Stimulated activated CD4-positive, alpha-beta T cell treated with anti-CD3 and anti-CD28 coated beads, Interleukin-1b, Interleukin-23, amount 100 ng/mL, for 1 hour (primary cell): Measurements from ENCODE around the gene SLC2A5.

Experiments
- DNase-seq, 2 donors: peaks; one replicate each; pipeline ENCODE4 v3.0.0-alpha.2; 2020; ENCODE audit warnings: low read depth in 2 of 2

Gene SLC2A5

DNA sequence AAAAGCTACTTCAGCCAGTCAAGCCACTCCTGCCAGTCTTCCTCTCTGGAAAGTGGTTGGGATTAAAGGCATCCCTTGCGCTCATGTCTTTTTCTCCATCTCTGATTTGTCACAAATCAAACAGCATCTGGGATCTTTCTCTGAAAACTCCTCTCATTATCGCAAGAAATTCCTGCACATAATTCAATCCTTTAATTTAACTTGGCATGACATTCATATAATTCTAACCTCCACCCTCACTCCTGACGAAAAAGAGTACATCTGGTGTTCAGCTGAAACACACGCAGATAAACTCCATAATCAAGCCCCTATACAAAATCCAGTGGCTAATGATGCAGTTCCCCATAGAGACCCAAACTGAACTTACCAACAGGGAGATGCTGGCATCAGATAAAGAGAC is 19.4 kb upstream of the SLC2A5 start:
- no peak for DNase-seq

DNA sequence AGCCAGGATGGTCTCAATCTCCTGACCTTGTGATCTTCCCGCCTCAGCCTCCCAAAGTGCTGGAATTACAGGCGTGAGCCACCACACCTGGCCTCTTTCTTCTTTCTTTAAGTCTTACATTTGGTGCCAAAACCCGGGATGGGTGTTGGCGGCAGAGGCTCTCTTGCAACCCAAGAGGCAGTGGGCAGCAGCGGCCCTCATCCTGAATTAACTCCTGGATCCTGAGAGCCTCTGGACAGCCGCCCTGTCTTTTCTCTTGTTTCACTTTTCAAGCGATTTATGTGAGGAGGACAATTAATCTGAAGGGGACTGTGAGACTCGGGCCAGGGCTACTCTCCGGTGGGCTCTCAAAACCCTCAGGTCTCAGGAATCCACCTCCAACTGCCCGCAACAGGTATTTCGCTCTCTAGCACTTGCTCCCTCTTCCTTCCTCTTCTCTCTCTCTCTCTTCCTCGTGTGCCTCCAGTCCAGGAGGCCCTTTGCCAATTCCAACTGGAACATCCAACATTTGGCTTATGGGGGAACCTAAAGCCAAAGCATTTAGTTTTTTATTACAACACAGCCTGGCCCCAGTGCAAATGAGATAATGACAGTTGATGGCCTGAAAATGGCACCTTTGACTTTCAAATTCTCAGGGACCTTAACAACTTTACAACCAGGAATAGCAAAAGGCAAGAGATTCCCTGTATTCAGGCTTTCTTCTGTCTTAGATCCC is 18.1 kb upstream of the SLC2A5 start:
- no peak for DNase-seq

DNA sequence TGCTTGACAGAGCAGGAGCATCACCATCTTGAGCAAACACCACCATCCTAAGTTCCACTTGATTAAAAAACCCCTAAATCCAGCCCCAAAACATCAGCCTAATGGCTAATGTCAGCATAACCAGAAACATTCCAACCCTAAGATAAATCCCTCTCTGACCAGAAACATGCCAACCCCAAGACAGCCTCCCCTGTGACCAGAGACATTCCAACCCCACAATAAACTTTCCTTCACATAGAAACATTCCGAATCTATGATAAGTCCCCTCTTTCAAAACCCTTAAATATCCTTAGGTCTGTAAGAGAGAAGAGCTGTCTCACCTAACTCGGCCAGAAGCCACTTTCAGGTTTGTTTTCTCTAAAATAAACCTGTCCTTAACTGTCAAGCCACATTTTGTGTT is 17.4 kb upstream of the SLC2A5 start:
- DNase-seq = no peak

DNA sequence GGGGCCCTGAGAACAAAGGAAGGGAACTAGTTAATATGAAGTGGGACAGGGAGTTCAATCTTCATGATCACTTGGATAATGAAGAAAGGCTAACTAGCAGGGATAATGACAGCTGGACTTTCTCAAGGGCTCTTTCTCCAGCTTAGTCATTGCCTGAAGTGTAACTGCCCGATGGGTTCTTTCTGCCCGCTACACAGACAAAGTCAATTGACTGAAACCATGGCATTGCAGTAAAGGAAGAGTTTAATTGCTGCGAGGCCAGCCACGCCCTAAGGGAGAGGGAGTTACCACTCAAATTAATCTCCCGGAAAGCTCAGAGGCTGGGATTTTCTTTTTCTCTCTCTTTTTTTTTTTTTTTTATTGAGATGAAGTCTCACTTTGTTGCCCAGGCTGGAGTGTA is 16.6 kb upstream of the SLC2A5 start:
- DNase-seq = no peak

DNA sequence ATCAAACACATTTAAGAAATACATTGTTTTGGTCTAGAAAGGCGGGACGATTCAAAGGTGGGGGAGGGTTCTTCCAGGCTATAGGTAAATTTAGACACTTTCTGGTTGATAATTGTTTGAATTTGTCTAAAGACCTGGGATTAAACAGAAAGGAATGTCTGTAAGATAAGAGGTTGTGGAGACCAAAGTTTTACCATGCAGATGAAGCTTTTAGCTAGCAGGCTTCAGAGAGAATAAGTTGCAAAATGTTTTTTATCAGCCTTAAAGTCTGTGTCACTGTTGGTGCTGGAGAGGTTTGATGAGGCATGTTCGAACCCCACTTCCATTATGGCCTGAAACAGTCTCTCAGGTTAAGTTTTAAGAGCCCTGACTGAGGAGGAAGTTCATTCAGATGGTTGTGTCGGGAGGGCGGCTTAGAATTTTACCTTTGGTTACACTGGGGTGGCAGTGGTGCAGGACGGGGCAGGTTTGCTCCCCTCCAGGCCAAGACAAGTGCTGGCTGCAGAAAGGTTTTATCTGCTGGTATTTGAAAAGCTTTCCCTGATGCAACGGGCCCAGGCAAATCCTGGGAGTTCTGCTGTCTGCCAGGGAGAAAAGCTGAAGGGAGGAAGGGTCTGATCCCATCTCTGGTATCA is 16.0 kb upstream of the SLC2A5 start:
- DNase-seq = no peak

DNA sequence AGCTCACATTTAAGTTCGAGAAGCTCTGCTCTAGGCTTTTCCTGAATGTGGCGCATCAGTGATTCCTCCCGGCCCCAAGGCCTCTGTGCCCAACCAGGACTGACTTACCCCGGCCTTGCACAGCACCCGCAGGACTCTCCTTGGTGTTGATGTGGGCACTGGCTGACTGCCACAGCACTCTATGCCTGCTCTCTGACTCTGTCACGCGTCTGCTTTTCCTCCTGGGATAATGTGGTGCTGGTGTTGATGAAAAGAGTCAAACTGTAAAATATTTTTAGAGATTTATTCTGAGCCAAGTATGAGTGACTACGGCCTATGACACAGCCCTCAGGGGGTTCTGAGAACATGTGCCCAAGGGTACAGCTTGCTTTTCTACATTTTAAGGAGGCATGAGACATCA is 15.5 kb upstream of the SLC2A5 start:
- no peak for DNase-seq

DNA sequence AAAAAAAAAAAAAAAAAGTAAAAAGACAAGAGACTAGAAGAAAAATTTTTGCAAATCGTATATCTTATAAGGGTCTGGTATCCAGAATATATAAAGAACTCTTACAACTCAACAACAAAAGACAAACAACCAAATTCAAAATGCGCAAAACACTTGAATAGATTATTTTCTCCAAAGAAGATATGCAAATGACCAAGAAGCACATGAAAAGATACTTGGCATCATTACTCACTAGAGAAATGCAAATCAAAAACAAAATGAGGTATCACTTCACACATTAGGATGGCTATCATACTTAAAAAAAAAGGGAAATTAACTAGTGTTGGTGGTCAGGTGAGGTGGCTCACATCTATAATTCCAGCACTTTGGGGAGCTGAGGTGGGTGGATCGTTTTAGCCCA is 12.0 kb upstream of the SLC2A5 start:
- DNase-seq = no peak

DNA sequence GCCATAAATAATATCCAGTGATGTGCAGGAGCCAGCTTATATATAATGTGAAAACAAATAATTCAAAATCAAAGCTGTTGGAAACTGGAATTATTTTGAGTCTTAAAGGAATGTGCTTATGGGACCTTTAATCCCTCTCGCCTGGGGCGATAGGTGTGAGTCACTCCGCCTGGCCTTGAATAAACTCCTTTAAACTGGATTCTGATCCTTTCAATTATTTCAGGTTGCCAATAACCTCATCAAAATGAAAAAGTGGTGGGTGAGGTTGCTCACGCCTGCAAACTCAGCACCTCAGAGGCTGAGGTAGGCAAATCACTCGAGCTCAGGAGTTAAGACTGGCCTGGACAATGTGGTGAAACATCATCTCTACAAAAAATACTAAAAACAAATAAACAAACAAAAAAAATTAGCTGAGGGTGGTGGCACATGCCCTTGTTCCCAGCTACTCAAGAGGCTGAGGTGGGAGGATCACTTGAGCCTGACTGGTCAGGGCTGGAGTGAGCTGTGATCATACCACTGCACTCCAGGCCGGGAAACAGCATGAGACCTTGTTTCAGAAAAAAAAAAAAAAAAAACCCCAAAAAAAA is 11.4 kb upstream of the SLC2A5 start:
- no peak for DNase-seq

DNA sequence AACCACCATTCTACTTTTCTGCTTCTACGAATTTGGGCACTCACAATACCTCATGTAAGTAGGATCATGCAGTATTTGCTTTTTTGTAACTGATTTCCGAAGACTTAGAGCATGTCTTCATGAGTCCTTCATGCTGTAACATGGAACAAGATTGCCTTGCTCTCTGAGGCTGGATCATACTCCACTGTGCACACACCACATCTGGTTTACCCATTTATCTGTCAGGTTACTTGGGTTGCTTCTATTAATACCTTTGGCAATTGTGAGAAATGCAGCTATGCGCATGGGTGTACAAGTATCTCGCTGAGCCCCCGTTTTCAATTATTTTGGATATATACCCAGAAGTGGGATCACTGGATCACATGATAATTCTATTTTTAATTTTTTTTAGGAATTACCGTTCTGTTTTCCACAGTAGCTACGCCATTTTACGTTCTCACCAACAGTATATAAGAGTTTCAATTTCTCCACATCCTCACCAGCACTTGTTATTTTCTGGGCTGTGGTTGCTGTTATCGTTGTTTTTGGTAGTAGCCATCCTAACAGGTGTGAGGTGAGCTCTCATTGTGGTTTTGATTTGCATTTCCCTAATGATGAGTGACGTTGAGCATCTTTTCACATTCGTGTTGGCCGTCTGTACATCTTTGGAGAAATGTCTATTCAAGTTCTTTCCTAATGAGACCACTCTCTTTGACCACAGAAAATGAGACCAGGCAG is 10.7 kb upstream of the SLC2A5 start:
- no peak for DNase-seq

DNA sequence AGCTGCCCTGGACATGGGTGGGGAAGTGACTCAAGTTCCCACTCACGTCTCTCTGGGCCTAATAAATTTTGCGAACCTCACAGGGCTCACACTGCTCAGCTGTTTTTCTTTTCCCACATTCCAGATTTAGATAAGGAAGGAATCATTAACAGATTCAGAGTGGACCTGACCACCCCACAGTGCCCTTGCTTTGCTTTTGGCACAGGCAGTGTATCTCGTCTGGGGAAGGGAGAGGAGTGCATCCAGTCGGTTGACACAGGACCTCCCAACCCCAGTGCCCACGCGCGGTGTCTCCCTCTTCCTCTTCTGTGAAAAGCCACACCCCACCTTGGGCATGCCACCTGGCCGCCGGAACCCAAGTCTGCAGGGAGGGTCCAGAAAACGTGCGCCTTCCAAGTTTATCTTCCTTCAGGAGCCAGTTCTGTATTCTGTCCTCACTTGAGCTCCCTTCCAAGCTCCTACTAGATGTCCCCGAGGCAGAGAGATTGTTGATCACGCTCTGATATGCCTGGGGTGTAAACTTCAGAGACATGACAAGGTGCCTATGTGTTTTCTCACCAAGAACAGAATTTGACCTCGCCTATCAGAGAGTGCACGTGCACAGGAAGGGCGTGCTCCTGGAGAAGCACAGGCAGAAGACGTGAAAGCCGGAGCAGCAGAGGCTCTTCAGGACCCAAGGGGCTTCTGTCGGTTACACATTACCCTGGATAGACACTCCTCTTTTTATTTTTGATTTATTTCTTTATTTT is 9.5 kb upstream of the SLC2A5 start:
- no peak for DNase-seq

DNA sequence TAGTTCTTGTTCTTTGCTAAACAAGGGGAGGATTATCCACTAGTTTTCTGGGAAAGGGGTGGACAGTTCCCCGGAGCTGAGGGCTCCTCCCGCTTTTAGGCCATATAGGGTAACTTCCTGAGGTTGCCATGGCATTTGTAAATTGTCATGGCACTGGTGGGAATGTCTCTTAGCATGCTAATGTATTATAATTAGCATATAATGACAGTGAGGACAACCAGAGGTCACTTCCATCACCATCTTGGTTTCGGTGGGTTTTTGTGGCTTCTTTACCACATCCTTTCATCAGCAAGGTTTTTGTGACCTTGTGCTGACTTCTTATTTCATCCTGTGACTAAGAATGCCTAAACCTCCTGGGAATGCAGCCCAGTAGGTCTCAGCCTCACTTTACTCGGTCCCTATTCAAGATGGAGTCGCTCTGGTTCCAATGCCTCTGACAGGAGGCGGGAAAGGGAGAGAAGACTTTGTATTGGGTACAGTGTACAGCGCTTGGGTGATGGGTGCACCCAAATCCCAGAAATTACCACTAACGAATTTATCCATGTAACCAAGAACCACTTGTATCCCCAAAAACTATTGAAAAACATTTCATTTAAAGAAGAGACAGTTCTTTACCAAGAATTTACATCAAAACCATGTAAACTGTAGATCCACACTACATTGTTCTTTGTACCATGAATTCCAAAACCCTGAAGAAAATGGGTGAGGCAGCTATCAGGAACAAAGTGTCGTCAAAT is 8.7 kb upstream of the SLC2A5 start:
- no peak for DNase-seq

DNA sequence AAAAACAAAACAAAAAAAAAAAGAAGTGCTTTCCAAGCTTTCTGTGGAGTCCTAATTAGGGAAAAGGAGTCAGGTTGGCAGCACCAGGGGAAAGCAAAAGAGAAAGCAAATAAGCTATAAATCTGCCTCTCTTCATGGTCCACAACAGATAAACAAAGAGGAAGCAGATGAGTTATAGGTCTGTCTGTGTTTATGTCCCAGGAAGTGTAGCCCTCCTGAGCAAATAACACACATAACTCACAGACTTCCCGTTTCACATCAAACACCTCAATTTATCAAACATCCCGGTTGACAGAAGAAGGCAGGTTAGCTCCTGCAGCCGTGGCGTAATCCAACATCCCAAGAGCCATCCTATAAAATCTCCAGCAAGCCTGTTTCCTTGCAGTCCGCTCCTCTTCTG is 5.6 kb upstream of the SLC2A5 start:
- DNase-seq = no peak

DNA sequence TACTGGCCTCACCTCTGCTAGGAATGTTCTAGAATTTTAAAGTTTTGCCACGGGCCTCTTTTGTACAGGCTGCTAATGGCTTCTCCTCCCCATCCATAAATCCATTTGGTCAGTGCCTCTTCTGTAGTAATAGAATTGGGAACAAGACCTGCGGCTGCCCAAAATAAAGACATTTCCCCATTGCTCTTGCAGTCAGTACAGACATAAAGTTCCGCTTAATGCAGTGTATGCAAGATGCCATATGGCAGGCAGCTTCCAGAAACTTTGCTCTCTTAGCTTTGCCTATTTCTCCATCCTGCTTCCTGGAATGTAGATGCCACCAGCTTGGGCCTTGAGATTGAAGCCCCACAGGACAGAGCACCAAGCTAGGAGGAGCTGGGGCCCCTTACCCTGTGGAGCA is 3.7 kb upstream of the SLC2A5 start:
- DNase-seq = no peak

DNA sequence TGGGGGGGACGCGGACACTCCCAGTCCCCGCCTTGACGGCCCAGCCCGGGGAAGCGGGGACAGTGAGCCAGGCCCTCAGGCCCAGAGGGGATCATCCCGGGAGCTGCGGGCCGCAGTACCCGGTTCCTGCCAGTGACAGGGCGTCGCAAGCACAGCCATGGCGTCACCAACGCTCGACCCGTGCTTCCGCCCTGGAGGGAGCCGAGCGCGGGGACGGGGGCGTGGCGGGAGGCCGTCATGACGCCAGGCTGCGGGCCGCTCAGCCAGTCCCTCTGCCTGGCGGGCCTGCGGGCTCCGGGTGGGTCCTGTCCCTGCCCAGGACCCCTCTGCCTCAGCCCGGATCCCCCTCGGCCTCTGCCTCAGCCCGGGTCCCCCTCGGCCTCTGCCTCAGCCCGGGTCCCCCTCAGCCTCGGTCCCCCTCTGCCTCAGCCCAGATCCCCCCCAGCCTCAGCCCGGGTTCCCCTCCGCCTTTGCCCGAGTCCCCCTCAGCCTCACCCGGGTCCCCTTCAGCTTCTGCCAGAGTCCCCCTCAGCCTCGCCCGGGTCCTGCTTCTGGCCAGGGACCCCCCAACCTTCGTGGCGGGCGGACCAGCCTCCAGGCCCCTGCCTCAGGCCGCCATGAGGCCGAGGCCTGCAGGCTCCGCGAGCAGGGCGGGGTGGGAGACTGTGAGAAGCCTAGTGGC is 2.3 kb upstream of the SLC2A5 start:
- DNase-seq = no peak

DNA sequence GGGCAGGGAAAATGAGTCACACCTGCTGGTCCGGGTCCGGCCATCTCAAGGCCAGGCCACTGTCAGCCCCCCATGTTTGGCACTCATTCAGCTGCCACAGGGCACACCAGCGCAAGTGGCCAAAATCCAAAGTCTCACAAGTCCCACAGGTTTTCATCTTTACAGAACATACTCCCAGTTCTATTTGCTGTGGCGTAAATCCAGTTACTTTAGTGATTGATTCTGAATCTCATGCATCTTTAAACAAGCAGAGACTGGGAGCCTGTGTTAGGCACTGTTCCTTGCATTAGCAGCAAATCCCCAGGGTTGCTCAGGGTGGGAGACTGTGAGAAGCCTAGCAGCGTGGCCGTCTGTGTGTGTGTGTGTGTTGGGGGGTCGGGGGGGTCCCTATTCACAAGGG is 1.1 kb upstream of the SLC2A5 start:
- DNase-seq = no peak

DNA sequence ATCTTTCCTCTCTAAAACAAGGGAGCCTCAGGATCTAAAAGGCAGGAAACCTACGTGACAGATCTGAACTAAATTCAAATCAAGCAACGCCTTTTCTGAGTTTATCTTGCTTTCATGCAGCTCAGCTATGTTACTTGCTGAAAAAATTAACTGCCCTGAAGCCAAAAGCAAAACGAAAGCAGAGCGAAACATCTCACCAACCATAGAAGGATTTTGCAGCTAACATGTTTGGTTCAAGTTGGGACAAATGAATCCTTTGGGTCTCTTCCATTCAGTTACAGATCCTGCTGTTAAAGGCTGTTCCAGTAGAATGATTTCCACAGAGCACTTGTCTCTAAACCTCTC is 482 bp downstream of the SLC2A5 start:
- DNase-seq = no peak

DNA sequence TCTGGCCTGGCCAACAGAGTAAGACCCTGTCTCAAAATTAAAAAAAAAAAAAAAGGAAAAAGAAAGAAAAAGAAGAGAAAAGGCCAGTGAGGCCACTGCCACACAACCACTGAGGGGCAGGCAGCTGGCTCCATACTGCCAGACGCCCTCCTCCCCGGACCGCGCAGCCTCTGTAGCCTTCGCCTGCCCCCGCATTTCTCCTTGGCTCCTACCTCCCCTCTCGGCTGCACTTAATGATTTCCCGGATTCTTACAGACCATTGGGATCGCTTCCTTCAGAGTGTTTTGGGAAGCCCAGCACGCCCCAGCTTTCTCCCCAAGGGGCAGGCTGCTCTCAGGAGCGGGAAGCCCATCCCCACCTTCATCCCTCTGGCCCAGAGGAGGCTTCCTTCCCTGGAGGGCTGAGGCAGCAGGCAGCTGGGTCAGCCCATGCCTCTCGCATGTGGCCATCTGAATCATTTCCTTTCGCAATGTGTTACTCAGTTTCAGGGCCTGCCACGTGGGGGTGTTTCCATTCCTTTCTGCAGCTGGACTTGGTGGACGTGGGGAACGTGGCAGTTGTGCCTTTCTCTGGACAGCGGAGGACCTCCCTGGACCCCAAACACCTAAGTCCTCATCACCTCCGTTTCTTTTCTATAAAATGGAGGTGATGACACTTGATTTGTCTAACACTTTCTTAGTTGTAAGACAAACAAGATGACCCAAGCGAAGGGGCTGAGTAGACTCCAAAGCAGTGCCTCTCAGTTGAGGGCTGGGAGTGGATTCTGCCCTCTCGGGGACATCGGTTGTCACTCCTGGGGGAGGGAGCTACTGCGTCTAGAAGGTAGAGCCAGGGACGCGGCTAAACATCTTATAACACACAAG is 2.3 kb downstream of the SLC2A5 start:
- DNase-seq = no peak

DNA sequence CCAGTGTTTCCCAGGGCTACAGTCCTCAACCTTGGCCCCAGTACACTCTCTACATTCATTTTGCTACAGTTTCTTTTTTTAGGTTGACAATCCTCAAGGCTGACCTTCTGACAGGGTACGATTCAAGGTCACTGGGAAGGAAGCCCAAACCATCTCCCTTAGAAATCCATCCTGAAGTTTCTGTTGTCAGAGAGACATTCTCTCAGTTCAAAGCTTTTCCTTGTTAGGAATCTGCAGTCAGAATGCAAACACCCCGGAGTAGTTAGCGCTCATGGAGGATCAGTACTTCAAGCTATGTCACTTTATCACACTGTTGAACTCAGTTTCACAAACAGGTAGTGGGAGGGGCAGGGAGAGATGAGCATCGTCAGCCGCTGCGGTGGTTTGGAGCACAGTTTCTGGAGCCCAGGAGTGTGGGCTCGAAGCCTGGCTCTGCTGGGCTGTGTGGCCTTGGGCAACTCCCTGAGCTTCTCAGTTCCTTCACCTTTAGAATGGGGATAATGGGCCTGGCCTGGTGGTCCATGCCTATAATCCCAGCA is 4.2 kb downstream of the SLC2A5 start:
- DNase-seq = no peak

DNA sequence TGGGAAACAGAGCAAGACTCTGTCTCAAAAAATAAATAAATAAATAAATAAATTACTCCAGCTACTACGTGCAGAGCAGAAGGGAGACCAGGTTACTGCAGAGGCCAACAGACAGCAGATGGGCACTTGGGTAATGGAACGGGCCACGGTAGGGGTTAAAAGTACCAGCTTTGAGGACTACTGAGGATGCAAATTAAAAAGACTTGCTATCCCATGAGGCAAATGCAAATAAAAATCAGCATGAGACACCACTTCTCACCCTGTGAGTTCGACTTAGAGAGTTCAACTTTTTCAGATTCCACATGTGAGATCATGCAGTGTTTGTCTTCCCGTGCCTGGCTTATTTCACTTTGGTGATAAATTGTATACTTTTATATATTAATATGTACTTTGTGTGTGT is 6.6 kb downstream of the SLC2A5 start:
- no peak for DNase-seq

DNA sequence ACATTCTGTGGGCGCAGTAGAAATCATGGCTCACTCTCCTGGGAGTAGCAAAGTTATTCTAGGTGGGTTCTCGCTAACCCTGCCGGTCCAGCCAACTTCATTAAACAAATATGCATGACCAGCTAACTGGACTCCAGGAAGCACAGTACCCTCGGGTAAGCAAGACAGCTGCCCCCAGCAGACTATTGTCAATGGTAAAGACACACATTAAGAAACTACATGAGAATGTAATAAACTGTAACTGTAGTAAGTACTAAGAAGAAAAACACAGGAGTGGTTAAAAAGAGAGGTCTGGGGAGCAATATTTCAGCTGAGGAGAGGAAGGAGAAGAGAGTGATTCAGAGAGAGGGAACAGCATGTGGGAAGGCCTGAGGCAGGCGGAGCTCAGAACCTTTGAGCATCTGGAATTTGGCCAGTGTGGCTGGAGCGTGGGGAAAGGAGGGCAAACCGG is 7.4 kb downstream of the SLC2A5 start:
- no peak for DNase-seq
